ENCODE measurements around the gene RSPO4.

GRCh38 chr20:965956-966355 lies 36.2 kb downstream of the RSPO4 start:
- no peak for TF ChIP-seq CTCF (IDR thresholded peaks at IDR 0.05)
- TF ChIP-seq POLR2AphosphoS5 (IDR thresholded peaks at IDR 0.05), result no peak
